IMR-90 (cell line): ENCODE results near the gene GLRA3. TPM values are rescaled to one million over a fixed set of nuclear protein-coding genes. Genes with fewer than 3 reads are reported as not detected.

Source experiments
- ATAC-seq: fragments of 200-7000 bp; cut with Tn5 transposase; 2 replicates; pipeline ENCODE4 v1.9.1; 2020; ENCODE audit warnings: low read depth, mild to moderate bottlenecking, moderate library complexity
- BruUV-seq: library from RNA; stranded (reverse); fragments of 400-500 nt; replicated peaks from 2 replicates; lab custom pipeline; 2021; lab: Mats Ljungman, UMichigan
- CTCF ChIA-PET: fragments of 300-600 bp; formaldehyde crosslinking; extraction: SDS; loops from one replicate; lab custom pipeline; 2021; ENCODE audit warnings: antibody characterized with exemption; lab: Yijun Ruan, JAX
- POLR2A ChIA-PET: fragments of 300-600 bp; sonication (Branson Sonifier 250); formaldehyde crosslinking; loops from one replicate; lab custom pipeline; 2022; ENCODE audit warnings: antibody characterized with exemption; ENCODE audit not compliant: unreplicated experiment; lab: Charles Lee
- DNase-seq: peaks from one replicate; pipeline ENCODE4 v3.0.0; 2013
- H2AFZ ChIP-seq: replicated peaks from 2 replicates; pipeline ENCODE3; 2013; ENCODE audit warnings: low read length, mild to moderate bottlenecking; ENCODE audit not compliant: poor library complexity
- H2AK5ac ChIP-seq: 2 replicates; pipeline ENCODE4 v1.6.1; 2013; ENCODE audit warnings: low read depth, low read length, inconsistent platforms
- H2AK9ac ChIP-seq: replicated peaks from 2 replicates; pipeline ENCODE3; 2013; ENCODE audit warnings: mild to moderate bottlenecking, low read depth, low read length, moderate library complexity; ENCODE audit not compliant: poor library complexity
- H2BK120ac ChIP-seq: 2 replicates; pipeline ENCODE4 v1.6.1; 2013; ENCODE audit warnings: low read depth, low read length, inconsistent platforms
- H2BK15ac ChIP-seq: 3 replicates; pipeline ENCODE4 v1.6.1; 2013; ENCODE audit warnings: low read depth, low read length, inconsistent platforms
- H2BK20ac ChIP-seq: 2 replicates; pipeline ENCODE4 v1.6.1; 2013; ENCODE audit warnings: low read depth, mild to moderate bottlenecking, inconsistent platforms, low read length, moderate library complexity
- H2BK5ac ChIP-seq: 2 replicates; pipeline ENCODE4 v1.6.1; 2013; ENCODE audit warnings: mild to moderate bottlenecking, low read depth, low read length, inconsistent platforms; ENCODE audit not compliant: poor library complexity, severe bottlenecking
- H3K14ac ChIP-seq: replicated peaks from 2 replicates; pipeline ENCODE4 v1.6.1; 2013; ENCODE audit warnings: low read depth, low read length, inconsistent platforms
- H3K18ac ChIP-seq: 2 replicates; pipeline ENCODE4 v1.6.1; 2013; ENCODE audit warnings: low read depth, low read length, control low read depth
- H3K23ac ChIP-seq: 2 replicates; pipeline ENCODE4 v1.6.1; 2013; ENCODE audit warnings: low read depth, low read length, inconsistent platforms
- H3K27ac ChIP-seq: 2 replicates; pipeline ENCODE4 v1.5.1; 2013; ENCODE audit warnings: mild to moderate bottlenecking, control low read depth, low read length; ENCODE audit not compliant: insufficient read depth
- H3K27me3 ChIP-seq: 2 replicates; pipeline ENCODE4 v1.6.1; 2013; ENCODE audit warnings: low read length; ENCODE audit not compliant: control insufficient read depth, insufficient read depth
- H3K36me3 ChIP-seq: 2 replicates; pipeline ENCODE4 v1.6.1; 2013; ENCODE audit warnings: low read length, mixed read lengths; ENCODE audit not compliant: control insufficient read depth, insufficient read depth
- H3K4ac ChIP-seq: 2 replicates; pipeline ENCODE4 v1.6.1; 2013; ENCODE audit warnings: low read depth, low read length, inconsistent platforms
- H3K4me1 ChIP-seq: 2 replicates; pipeline ENCODE4 v1.6.1; 2013; ENCODE audit warnings: low read length, mixed read lengths; ENCODE audit not compliant: control insufficient read depth, insufficient read depth
- H3K4me2 ChIP-seq: 2 replicates; pipeline ENCODE4 v1.6.1; 2013; ENCODE audit warnings: low read depth, mild to moderate bottlenecking, control low read depth, low read length, moderate library complexity
- H3K4me3 ChIP-seq: 2 replicates; pipeline ENCODE4 v1.5.1; 2013; ENCODE audit warnings: low read depth, mild to moderate bottlenecking, control low read depth, low read length, moderate library complexity; ENCODE audit not compliant: insufficient read depth
- H3K56ac ChIP-seq: 2 replicates; pipeline ENCODE4 v1.6.1; 2013; ENCODE audit warnings: low read length, inconsistent platforms; ENCODE audit not compliant: insufficient read depth; ENCODE audit errors: extremely low read depth
- H3K79me1 ChIP-seq, 2 experiments: 2 replicates each; pipeline ENCODE4 v1.6.1; 2013; ENCODE audit warnings: low read length in 2 of 2, inconsistent platforms in 1 of 2, low read depth in 1 of 2
- H3K9ac ChIP-seq: 2 replicates; pipeline ENCODE4 v1.6.1; 2013; ENCODE audit warnings: low read depth, low read length, control low read depth
- H3K9me1 ChIP-seq: 2 replicates; pipeline ENCODE4 v1.6.1; 2013; ENCODE audit warnings: low read length, inconsistent platforms; ENCODE audit not compliant: insufficient read depth
- H3K9me3 ChIP-seq: 2 replicates; pipeline ENCODE4 v1.6.1; 2013; ENCODE audit warnings: low read length; ENCODE audit not compliant: control insufficient read depth, insufficient read depth
- H4K20me1 ChIP-seq: 2 replicates; pipeline ENCODE4 v1.6.1; 2013; ENCODE audit warnings: low read length, inconsistent platforms; ENCODE audit not compliant: insufficient read depth
- H4K5ac ChIP-seq: 2 replicates; pipeline ENCODE4 v1.6.1; 2013; ENCODE audit warnings: mild to moderate bottlenecking, low read depth, low read length, control low read depth
- H4K8ac ChIP-seq, 2 experiments: 2 replicates each; pipeline ENCODE4 v1.6.1; 2013; ENCODE audit warnings: low read depth in 2 of 2, low read length in 2 of 2, control low read depth in 1 of 2, inconsistent platforms in 1 of 2
- H4K91ac ChIP-seq: 2 replicates; pipeline ENCODE4 v1.6.1; 2013; ENCODE audit warnings: low read depth, low read length, inconsistent platforms; ENCODE audit not compliant: insufficient read depth
- BHLHE40 ChIP-seq: fragments of 150-350 bp; IDR thresholded peaks from 2 replicates; pipeline ENCODE4 v1.6.1; 2016; ENCODE audit warnings: mild to moderate bottlenecking, low read depth, low read length
- CEBPB ChIP-seq: IDR thresholded peaks from 2 replicates; pipeline ENCODE4 v1.6.1; 2012; ENCODE audit warnings: low read depth, low read length, improper control_type of control experiment
- FOS ChIP-seq: fragments of 150-350 bp; IDR thresholded peaks from 2 replicates; pipeline ENCODE4 v1.6.1; 2016; ENCODE audit warnings: low read depth, low read length
- MAFK ChIP-seq: IDR thresholded peaks from 2 replicates; pipeline ENCODE4 v1.6.1; 2012; ENCODE audit warnings: low read depth, low read length, improper control_type of control experiment
- NFE2L2 ChIP-seq: fragments of 150-350 bp; IDR thresholded peaks from 2 replicates; pipeline ENCODE4 v1.6.1; 2016; ENCODE audit warnings: low read depth, mild to moderate bottlenecking, low read length
- RCOR1 ChIP-seq: IDR thresholded peaks from 2 replicates; pipeline ENCODE4 v1.6.1; 2012; ENCODE audit warnings: mild to moderate bottlenecking, low read length, improper control_type of control experiment; ENCODE audit not compliant: insufficient replicate concordance
- SMC3 ChIP-seq: fragments of 150-350 bp; IDR thresholded peaks from 2 replicates; pipeline ENCODE4 v1.6.1; 2016; ENCODE audit warnings: low read depth, mild to moderate bottlenecking, antibody characterized with exemption, low read length, moderate library complexity
- WGBS, 2 experiments: methylation state at CpG; one replicate each; pipeline versions ENCODE4 v1.1.5 to v1.1.7; 2013; ENCODE audit warnings: missing lambda C conversion rate in 2 of 2; ENCODE audit not compliant: insufficient read length in 1 of 2; ENCODE audit errors: extremely low coverage in 2 of 2; 5-methylcytosine and 5-hydroxymethylcytosine counted together
- dilution Hi-C: fragments of 300-500 bp; cut with HindIII; formaldehyde crosslinking; loops from one replicate; pipeline ENCODE4 v1.14.3; 2018; ENCODE audit warnings: low sequenced_read_pairs; ENCODE audit not compliant: unreplicated experiment
- in situ Hi-C: fragments of 300-500 bp; cut with MboI; formaldehyde crosslinking; loops from 3 replicates; pipeline ENCODE4 v1.14.3; 2019; ENCODE audit warnings: low sequenced_read_pairs, inconsistent platforms, mixed read lengths
- intact Hi-C: fragments of 100-400 bp; cut with micrococcal nuclease; formaldehyde crosslinking; loops from 2 replicates; pipeline ENCODE4 v1.10.0; 2022
- polyA plus RNA-seq, 3 experiments: library from polyadenylated mRNA; depleted of rRNA; stranded (reverse); fragments of >200 nt; gene quantifications; 2 replicates each; pipeline ENCODE4 v1.2.3, GENCODE V29; 2012; ENCODE audit warnings: low replicate concordance in 1 of 3
- total RNA-seq: library from RNA; depleted of rRNA; stranded (reverse); fragments of >200 nt; gene quantifications from 2 replicates; pipeline ENCODE4 v1.2.3, GENCODE V29; 2012
- TF ChIP-seq, protein P1 (sequence below): conservative IDR thresholded peaks from 2 replicates; pipeline ENCODE4 v1.5.1; 2012; ENCODE audit warnings: mild to moderate bottlenecking, low read depth, low read length, improper control_type of control experiment

GLRA3 gene
- total and polyA plus RNA-seq, 2 of the 4 experiments (the other 2 are of a cell fraction), result not detected

DNA sequence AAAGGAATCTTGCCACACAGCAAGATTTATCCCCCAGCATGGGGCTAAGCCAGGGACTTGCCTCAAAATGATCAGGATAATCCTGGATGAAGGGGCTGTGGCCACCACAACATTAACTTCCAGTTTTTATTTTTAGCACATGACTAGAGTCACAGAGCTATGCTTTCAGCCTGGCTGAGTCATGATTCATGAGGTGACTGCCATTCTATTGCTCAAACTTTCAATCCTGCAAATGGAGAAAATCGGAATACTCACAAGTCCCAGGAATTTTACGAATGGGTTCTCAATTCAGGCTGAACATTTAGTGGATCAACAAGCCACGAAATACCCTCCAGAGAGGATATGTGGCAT is 236.1 kb downstream of the GLRA3 start:
- ATAC-seq (no peak), DNase-seq (peak; percentile 12)
- Histone ChIP-seq H3K27me3 (no peaks in the 10 kb centered on the region), H4K5ac (no peak overlapping the region), H2BK120ac (no peak overlapping the region), H2AFZ (no peak overlapping the region), H3K9me3 (no peaks in the 10 kb centered on the region; the same call in 1 of the 2 replicates), H3K56ac (no peak overlapping the region), H2AK9ac (no peak overlapping the region), H2BK15ac (no peak overlapping the region), H3K14ac (no peak overlapping the region), H3K9me1 (no peaks in the 10 kb centered on the region), H3K27ac (no peak overlapping the region), H3K18ac (no peak overlapping the region), H2BK5ac (no peak overlapping the region), H3K79me1 (no peaks in the 10 kb centered on the region), H4K20me1 (no peaks in the 10 kb centered on the region), H4K8ac (no peak overlapping the region), H3K4ac (no peak overlapping the region), H3K4me3 (no peak overlapping the region), H3K4me1 (no peaks in the 10 kb centered on the region), H3K4me2 (no peak overlapping the region), H3K23ac (no peak overlapping the region), H2AK5ac (no peak overlapping the region), H2BK20ac (no peak overlapping the region), H3K36me3 (no peaks in the 10 kb centered on the region), H3K9ac (no peak overlapping the region), H4K91ac (no peak overlapping the region)
- intact Hi-C loops, result no loop called here
- in situ Hi-C loops, result no loop called here
- BruUV-seq, result no TSS peak
- no CpG with 5 or more reads among the region's 3 CpGs for WGBS, 2 experiments
- ChIA-PET POLR2A (no interaction called here), CTCF (interaction anchor here (0.6 kb wide), 1 partner anchor 122 kb away, joined by 4 read pairs; no protein-coding TSS in a partner anchor)
- TF ChIP-seq BHLHE40 (no peak), CEBPB (no peak), FOS (no peak), NFE2L2 (no peak), MAFK (no peak), SMC3 (no peak), RCOR1 (no peak)
- TF ChIP-seq, protein P1, sequence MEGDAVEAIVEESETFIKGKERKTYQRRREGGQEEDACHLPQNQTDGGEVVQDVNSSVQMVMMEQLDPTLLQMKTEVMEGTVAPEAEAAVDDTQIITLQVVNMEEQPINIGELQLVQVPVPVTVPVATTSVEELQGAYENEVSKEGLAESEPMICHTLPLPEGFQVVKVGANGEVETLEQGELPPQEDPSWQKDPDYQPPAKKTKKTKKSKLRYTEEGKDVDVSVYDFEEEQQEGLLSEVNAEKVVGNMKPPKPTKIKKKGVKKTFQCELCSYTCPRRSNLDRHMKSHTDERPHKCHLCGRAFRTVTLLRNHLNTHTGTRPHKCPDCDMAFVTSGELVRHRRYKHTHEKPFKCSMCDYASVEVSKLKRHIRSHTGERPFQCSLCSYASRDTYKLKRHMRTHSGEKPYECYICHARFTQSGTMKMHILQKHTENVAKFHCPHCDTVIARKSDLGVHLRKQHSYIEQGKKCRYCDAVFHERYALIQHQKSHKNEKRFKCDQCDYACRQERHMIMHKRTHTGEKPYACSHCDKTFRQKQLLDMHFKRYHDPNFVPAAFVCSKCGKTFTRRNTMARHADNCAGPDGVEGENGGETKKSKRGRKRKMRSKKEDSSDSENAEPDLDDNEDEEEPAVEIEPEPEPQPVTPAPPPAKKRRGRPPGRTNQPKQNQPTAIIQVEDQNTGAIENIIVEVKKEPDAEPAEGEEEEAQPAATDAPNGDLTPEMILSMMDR, result no peak
- dilution Hi-C loops, result no loop called here
